ENCODE results near the gene CCND2. TPM values are rescaled to one million over a fixed set of nuclear protein-coding genes. Genes with fewer than 3 reads are reported as not detected.

CCND2 gene
- total and polyA plus RNA-seq, 2 of the 8 experiments (the other 6 are each of a cell fraction or from before 2014, with no cell fraction given), result 41.7 to 223 TPM

DNA sequence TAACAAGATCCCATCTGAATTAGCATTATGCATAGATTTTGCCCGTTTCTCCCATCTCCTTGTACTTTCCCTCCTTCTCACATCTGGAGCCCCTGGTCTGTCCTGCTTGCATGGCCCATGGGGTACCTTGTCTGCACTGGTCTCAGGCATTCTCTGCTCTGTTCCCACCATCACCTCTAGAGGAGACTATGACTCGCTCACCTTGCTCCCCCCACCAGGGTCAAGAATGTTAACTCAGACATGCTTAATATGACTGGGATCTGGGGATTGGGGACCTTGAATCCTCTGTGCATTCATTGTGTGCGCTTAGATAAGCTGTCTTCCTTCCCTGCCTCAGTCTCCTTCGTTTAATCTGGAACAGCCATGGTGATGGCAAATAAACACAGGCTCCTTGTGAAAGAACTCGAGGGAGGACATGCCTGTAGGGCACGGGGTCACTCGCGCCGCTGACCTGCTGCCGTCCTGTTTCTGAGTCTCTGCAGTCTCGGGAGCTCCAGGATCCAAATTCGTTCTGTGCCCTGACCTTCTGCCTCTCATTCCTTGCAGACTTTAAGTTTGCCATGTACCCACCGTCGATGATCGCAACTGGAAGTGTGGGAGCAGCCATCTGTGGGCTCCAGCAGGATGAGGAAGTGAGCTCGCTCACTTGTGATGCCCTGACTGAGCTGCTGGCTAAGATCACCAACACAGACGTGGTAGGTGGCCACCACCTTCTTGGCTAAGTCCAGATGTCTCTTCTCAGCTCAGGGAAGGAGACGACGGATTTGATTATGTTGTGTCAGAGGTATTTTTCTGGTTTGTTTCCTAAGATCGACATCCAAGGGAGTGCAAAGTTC, 15.0 kb downstream of the CCND2 start (continued):
- TF ChIP-seq NANOG (IDR thresholded peaks at IDR 0.05; ENCODE audit: insufficient read depth, low read depth, low read length, poor library complexity, severe bottlenecking), result no peak
